Effector memory CD8-positive, alpha-beta T cell (primary cell): ENCODE data around the gene TACC2.

Experiments
- ATAC-seq: fragments of 150-1000 bp; cut with Tn5 transposase; replicated peaks from 2 replicates; pipeline ENCODE4 v1.10.0; 2021; ENCODE audit warnings: mild to moderate bottlenecking, moderate library complexity
- DNase-seq, 3 experiments: peaks; one replicate each; pipeline ENCODE4 v3.0.0; 2021
- H3K27ac Mint-ChIP-seq, 2 donors: one replicate each; pipeline ENCODE4 v1.8.0; 2022; ENCODE audit warnings: mild to moderate bottlenecking in 2 of 2, mixed read lengths in 2 of 2, moderate library complexity in 2 of 2
- H3K27me3 Mint-ChIP-seq, 2 donors: one replicate each; pipeline ENCODE4 v1.8.0; 2022; ENCODE audit warnings: mixed read lengths in 2 of 2
- H3K36me3 Mint-ChIP-seq: one replicate; pipeline ENCODE4 v1.8.0; 2022; ENCODE audit warnings: mild to moderate bottlenecking, moderate library complexity, mixed read lengths; ENCODE audit not compliant: insufficient read depth
- H3K4me1 Mint-ChIP-seq, 2 donors: one replicate each; pipeline ENCODE4 v1.8.0; 2022; ENCODE audit warnings: low read depth in 2 of 2, mixed read lengths in 2 of 2
- H3K4me3 Mint-ChIP-seq, 2 donors: one replicate each; pipeline ENCODE4 v1.8.0; 2022; ENCODE audit warnings: mild to moderate bottlenecking in 2 of 2, mixed read lengths in 2 of 2, moderate library complexity in 2 of 2
- H3K9me3 Mint-ChIP-seq, 2 donors: one replicate each; pipeline ENCODE4 v1.8.0; 2022; ENCODE audit warnings: mixed read lengths in 2 of 2

TACC2 gene

GRCh38 chr10:122243550-122243949 lies 254.6 kb downstream of the TACC2 start:
- Mint-ChIP-seq H3K9me3 (no peaks in the 10 kb centered on the region), H3K4me3 (no peak overlapping the region), H3K4me1 (no peaks in the 10 kb centered on the region), H3K27ac (no peak overlapping the region), H3K27me3 (peaks cover 19 to 23% of the 10 kb centered on the region in 2 donors), H3K36me3 (no peaks in the 10 kb centered on the region)
- ATAC-seq (no peak), DNase-seq (no peak)

GRCh38 chr10:122244001-122244975 lies 255.3 kb downstream of the TACC2 start:
- Mint-ChIP-seq H3K9me3 (no peaks in the 10 kb centered on the region), H3K27ac (no peak overlapping the region), H3K27me3 (peaks cover 26 to 31% of the 10 kb centered on the region in 2 donors), H3K4me1 (no peaks in the 10 kb centered on the region), H3K36me3 (no peaks in the 10 kb centered on the region), H3K4me3 (no peak overlapping the region)
- ATAC-seq: no peak
- DNase-seq: no peak

DNA sequence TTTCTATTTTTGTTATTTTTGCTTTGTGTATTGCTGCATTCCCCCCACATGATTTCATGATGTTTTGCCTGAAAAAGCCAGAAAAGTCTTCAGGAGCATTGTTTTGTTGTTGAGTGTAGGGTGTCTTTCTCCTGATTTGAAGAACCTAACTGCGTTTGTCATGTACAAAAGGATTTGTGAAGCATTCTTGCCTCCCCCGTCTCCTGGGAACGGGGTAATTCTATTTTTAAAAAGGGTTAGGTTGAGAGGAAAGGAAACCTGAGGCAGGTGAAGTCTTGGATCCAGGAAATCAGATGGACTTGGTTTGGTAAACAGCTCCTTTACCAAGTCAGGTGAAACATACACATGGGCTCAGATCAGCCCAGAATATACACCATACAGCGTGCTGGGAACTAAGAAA lies 256.2 kb downstream of the TACC2 start:
- H3K4me3 Mint-ChIP-seq: no peak overlapping the region
- DNase-seq (no peak), ATAC-seq (no peak)
- no peaks in the 10 kb centered on the region for H3K4me1 Mint-ChIP-seq
- H3K27me3 Mint-ChIP-seq: peaks cover 29 to 39% of the 10 kb centered on the region in 2 donors
- no peak overlapping the region for H3K27ac Mint-ChIP-seq
- H3K9me3 Mint-ChIP-seq: no peaks in the 10 kb centered on the region
- H3K36me3 Mint-ChIP-seq: no peaks in the 10 kb centered on the region

- Mint-ChIP-seq H3K9me3 (no peaks in the 10 kb centered on the region), H3K36me3 (no peaks in the 10 kb centered on the region), H3K27ac (no peak overlapping the region), H3K4me1 (no peaks in the 10 kb centered on the region), H3K27me3 (peaks cover 26 to 44% of the 10 kb centered on the region in 2 donors), H3K4me3 (no peak overlapping the region)
- ATAC-seq (no peak), DNase-seq (no peak)
These were observed 256.9 kb downstream of the TACC2 start for GRCh38 chr10:122245897-122246296.

- peaks cover 23 to 38% of the 10 kb centered on the region in 2 donors for H3K27me3 Mint-ChIP-seq
- no peak overlapping the region for H3K4me3 Mint-ChIP-seq
- ATAC-seq: no peak
- H3K36me3 Mint-ChIP-seq: no peaks in the 10 kb centered on the region
- no peaks in the 10 kb centered on the region for H3K9me3 Mint-ChIP-seq
- no peak for DNase-seq
- H3K4me1 Mint-ChIP-seq: no peaks in the 10 kb centered on the region
- no peak overlapping the region for H3K27ac Mint-ChIP-seq
These were observed 258.0 kb downstream of the TACC2 start for GRCh38 chr10:122246830-122247520.

DNA sequence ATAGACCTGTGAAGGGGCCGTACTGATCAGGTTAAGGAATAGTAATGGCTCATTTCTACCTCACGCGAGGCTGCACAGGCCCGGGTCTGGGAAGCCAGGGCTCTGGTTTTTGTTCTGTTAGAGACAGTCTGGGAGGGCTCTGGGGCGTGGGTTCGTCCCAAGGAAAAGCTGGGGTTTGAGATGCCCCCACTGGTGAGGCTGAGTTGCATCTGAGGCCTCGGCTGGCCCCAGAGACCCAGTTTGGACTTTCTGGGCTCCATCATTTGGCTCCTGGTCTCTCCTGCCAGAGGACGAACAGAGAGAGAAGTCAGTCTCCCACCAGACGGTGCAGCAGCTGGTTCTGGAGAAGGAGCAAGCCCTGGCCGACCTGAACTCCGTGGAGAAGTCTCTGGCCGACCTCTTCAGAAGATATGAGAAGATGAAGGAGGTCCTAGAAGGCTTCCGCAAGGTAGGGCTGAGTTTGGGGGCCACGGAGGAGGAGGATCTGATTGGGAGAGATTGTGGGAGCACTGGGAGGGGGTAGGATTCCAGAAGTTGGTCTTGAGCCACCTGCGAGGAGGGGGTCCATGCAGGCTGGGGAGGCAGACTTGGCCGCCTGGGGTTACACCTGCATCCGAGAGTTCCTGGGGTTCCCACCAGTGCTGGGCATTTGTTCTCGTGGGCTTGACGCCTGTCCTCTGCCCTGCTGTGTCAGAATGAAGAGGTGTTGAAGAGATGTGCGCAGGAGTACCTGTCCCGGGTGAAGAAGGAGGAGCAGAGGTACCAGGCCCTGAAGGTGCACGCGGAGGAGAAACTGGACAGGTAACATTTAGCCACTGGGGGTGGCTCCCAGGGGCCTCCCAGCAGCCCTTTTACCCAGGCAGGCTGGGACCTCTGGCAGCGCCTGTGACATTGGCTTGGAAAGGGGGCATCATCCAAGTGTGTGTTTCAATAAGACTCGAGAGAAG lies 259.7 kb downstream of the TACC2 start:
- H3K27ac Mint-ChIP-seq: no peak overlapping the region
- no peaks in the 10 kb centered on the region for H3K4me1 Mint-ChIP-seq
- ATAC-seq: no peak
- no peak for DNase-seq
- no peaks in the 10 kb centered on the region for H3K9me3 Mint-ChIP-seq
- peaks cover 28 to 43% of the 10 kb centered on the region in 2 donors for H3K27me3 Mint-ChIP-seq
- no peaks in the 10 kb centered on the region for H3K36me3 Mint-ChIP-seq
- no peak overlapping the region for H3K4me3 Mint-ChIP-seq

GRCh38 chr10:122249303-122249850 lies 260.4 kb downstream of the TACC2 start:
- peaks cover 29 to 45% of the 10 kb centered on the region in 2 donors for H3K27me3 Mint-ChIP-seq
- ATAC-seq: no peak
- H3K9me3 Mint-ChIP-seq: no peaks in the 10 kb centered on the region
- H3K4me1 Mint-ChIP-seq: no peaks in the 10 kb centered on the region
- no peak overlapping the region for H3K4me3 Mint-ChIP-seq
- H3K36me3 Mint-ChIP-seq: no peaks in the 10 kb centered on the region
- no peak for DNase-seq
- no peak overlapping the region for H3K27ac Mint-ChIP-seq

GRCh38 chr10:122249991-122250750 lies 261.2 kb downstream of the TACC2 start:
- H3K4me3 Mint-ChIP-seq: no peak overlapping the region
- DNase-seq (no peak), ATAC-seq (no peak)
- peaks cover 23 to 50% of the 10 kb centered on the region in 2 donors for H3K27me3 Mint-ChIP-seq
- H3K9me3 Mint-ChIP-seq: no peaks in the 10 kb centered on the region
- no peaks in the 10 kb centered on the region for H3K4me1 Mint-ChIP-seq
- H3K27ac Mint-ChIP-seq: no peak overlapping the region
- H3K36me3 Mint-ChIP-seq: no peaks in the 10 kb centered on the region

GRCh38 chr10:122251459-122252255 lies 262.7 kb downstream of the TACC2 start:
- H3K4me3 Mint-ChIP-seq: no peak overlapping the region
- no peak overlapping the region for H3K27ac Mint-ChIP-seq
- no peaks in the 10 kb centered on the region for H3K36me3 Mint-ChIP-seq
- H3K27me3 Mint-ChIP-seq: peaks cover 35 to 60% of the 10 kb centered on the region in 2 donors
- H3K4me1 Mint-ChIP-seq: no peaks in the 10 kb centered on the region
- no peak for ATAC-seq
- no peaks in the 10 kb centered on the region for H3K9me3 Mint-ChIP-seq
- no peak for DNase-seq

- Mint-ChIP-seq H3K27ac (no peak overlapping the region), H3K4me1 (no peaks in the 10 kb centered on the region), H3K4me3 (no peak overlapping the region), H3K9me3 (no peaks in the 10 kb centered on the region), H3K36me3 (no peaks in the 10 kb centered on the region), H3K27me3 (peaks cover 35 to 65% of the 10 kb centered on the region in 2 donors)
- DNase-seq (no peak), ATAC-seq (no peak)
These were observed 263.8 kb downstream of the TACC2 start for GRCh38 chr10:122252805-122253204.

GRCh38 chr10:122253605-122254004 lies 264.6 kb downstream of the TACC2 start:
- no peaks in the 10 kb centered on the region for H3K4me1 Mint-ChIP-seq
- no peaks in the 10 kb centered on the region for H3K36me3 Mint-ChIP-seq
- H3K4me3 Mint-ChIP-seq: no peak overlapping the region
- ATAC-seq (no peak), DNase-seq (no peak)
- H3K9me3 Mint-ChIP-seq: no peaks in the 10 kb centered on the region
- H3K27me3 Mint-ChIP-seq: peaks cover 32 to 66% of the 10 kb centered on the region in 2 donors
- no peak overlapping the region for H3K27ac Mint-ChIP-seq

GRCh38 chr10:122254831-122255230 lies 265.9 kb downstream of the TACC2 start:
- no peak overlapping the region for H3K4me3 Mint-ChIP-seq
- no peak for DNase-seq
- peaks cover 25 to 66% of the 10 kb centered on the region in 2 donors for H3K27me3 Mint-ChIP-seq
- H3K4me1 Mint-ChIP-seq: no peaks in the 10 kb centered on the region
- no peak overlapping the region for H3K27ac Mint-ChIP-seq
- no peak for ATAC-seq
- H3K9me3 Mint-ChIP-seq: no peaks in the 10 kb centered on the region
- no peaks in the 10 kb centered on the region for H3K36me3 Mint-ChIP-seq
